Measurements from ENCODE around the gene PCSK6.

The PCSK6 gene

GRCh38 chr15:101394654-101395053 lies 94.9 kb downstream of the PCSK6 start:
- TF ChIP-seq, protein P1, sequence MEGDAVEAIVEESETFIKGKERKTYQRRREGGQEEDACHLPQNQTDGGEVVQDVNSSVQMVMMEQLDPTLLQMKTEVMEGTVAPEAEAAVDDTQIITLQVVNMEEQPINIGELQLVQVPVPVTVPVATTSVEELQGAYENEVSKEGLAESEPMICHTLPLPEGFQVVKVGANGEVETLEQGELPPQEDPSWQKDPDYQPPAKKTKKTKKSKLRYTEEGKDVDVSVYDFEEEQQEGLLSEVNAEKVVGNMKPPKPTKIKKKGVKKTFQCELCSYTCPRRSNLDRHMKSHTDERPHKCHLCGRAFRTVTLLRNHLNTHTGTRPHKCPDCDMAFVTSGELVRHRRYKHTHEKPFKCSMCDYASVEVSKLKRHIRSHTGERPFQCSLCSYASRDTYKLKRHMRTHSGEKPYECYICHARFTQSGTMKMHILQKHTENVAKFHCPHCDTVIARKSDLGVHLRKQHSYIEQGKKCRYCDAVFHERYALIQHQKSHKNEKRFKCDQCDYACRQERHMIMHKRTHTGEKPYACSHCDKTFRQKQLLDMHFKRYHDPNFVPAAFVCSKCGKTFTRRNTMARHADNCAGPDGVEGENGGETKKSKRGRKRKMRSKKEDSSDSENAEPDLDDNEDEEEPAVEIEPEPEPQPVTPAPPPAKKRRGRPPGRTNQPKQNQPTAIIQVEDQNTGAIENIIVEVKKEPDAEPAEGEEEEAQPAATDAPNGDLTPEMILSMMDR (IDR thresholded peaks at IDR 0.05; ENCODE audit: insufficient read depth, low read length, poor library complexity, severe bottlenecking), result no peak
- DNase-seq (ENCODE audit: extremely low read depth, insufficient read length), result no peak
- Histone ChIP-seq H3K27me3 (replicated peaks; ENCODE audit: control insufficient read depth, insufficient read depth, low read length) (no peaks in the 10 kb centered on the region), H3K4me3 (replicated peaks; ENCODE audit: low read depth, low read length) (no peak overlapping the region), H3K36me3 (ENCODE audit: control insufficient read depth, insufficient read depth, low read length) (no peaks in the 10 kb centered on the region)

GRCh38 chr15:101394056-101394630 lies 95.4 kb downstream of the PCSK6 start:
- no peak for DNase-seq (ENCODE audit: extremely low read depth, insufficient read length)
- H3K27me3 ChIP-seq (replicated peaks; ENCODE audit: control insufficient read depth, insufficient read depth, low read length), result no peaks in the 10 kb centered on the region
- H3K36me3 ChIP-seq (ENCODE audit: control insufficient read depth, insufficient read depth, low read length), result no peaks in the 10 kb centered on the region
- no peak overlapping the region for H3K4me3 ChIP-seq (replicated peaks; ENCODE audit: low read depth, low read length)
- TF ChIP-seq, protein P1 (IDR thresholded peaks at IDR 0.05; ENCODE audit: insufficient read depth, low read length, poor library complexity, severe bottlenecking), result no peak

- TF ChIP-seq, protein P1 (IDR thresholded peaks at IDR 0.05; ENCODE audit: insufficient read depth, low read length, poor library complexity, severe bottlenecking), result no peak
These were observed 96.3 kb downstream of the PCSK6 start for GRCh38 chr15:101393172-101393571.

DNA sequence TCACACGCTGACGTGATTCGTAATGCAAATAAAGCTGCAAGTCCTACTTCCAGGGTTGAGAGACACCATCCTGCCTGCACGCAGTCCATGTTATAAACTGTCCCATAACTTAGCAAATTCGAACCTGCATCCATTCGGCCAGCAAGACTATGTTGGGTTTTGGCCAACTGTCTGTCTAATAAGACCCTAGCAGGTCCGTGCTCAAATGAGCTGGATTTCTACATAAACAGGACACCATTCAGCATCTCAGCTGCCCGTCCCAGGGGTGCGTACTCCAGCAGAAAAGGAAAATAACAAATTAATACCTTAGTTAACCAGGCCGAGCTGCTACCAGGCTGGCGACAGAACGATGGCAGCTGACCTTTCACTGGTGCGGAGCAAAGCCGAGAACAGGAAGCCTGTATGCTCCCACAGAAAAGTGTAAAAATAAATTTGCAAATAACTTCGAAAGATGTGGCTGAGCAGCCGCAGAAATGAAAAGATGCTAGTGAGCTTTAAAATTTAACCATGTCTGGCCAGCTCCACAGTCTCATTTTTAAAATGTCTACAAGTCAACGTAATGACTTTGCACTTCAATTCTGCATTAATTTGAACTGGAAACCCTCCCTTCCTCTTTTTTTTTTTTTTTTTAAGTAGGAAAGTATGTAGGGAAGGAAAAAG lies 97.4 kb downstream of the PCSK6 start:
- TF ChIP-seq, protein P1 (IDR thresholded peaks at IDR 0.05; ENCODE audit: insufficient read depth, low read length, poor library complexity, severe bottlenecking), result no peak
- no peak overlapping the region for H3K4me3 ChIP-seq (replicated peaks; ENCODE audit: low read depth, low read length)
- H3K36me3 ChIP-seq (ENCODE audit: control insufficient read depth, insufficient read depth, low read length), result no peaks in the 10 kb centered on the region
- DNase-seq (ENCODE audit: extremely low read depth, insufficient read length), result no peak
- no peaks in the 10 kb centered on the region for H3K27me3 ChIP-seq (replicated peaks; ENCODE audit: control insufficient read depth, insufficient read depth, low read length)

More at GRCh38 chr15:101393172-101393571, 96.3 kb downstream of the PCSK6 start:
- no peak for DNase-seq (ENCODE audit: extremely low read depth, insufficient read length)
- H3K36me3 ChIP-seq (ENCODE audit: control insufficient read depth, insufficient read depth, low read length), result no peaks in the 10 kb centered on the region
- no peak overlapping the region for H3K4me3 ChIP-seq (replicated peaks; ENCODE audit: low read depth, low read length)
- H3K27me3 ChIP-seq (replicated peaks; ENCODE audit: control insufficient read depth, insufficient read depth, low read length), result no peaks in the 10 kb centered on the region

- TF ChIP-seq, protein P1 (IDR thresholded peaks at IDR 0.05; ENCODE audit: insufficient read depth, low read length, poor library complexity, severe bottlenecking), result no peak
- Histone ChIP-seq H3K27me3 (replicated peaks; ENCODE audit: control insufficient read depth, insufficient read depth, low read length) (no peaks in the 10 kb centered on the region), H3K4me3 (replicated peaks; ENCODE audit: low read depth, low read length) (no peak overlapping the region), H3K36me3 (ENCODE audit: control insufficient read depth, insufficient read depth, low read length) (no peaks in the 10 kb centered on the region)
- DNase-seq (ENCODE audit: extremely low read depth, insufficient read length), result no peak
These were observed 98.1 kb downstream of the PCSK6 start for GRCh38 chr15:101391431-101391830.

Measured in GM06990 (cell line).